Measurements from ENCODE around the gene LARP4B. TPM values are rescaled to one million over a fixed set of nuclear protein-coding genes. Genes with fewer than 3 reads are reported as not detected.

The LARP4B gene
- total and polyA plus RNA-seq, 2 of the 13 experiments (the other 11 are each of a cell fraction or from before 2014, with no cell fraction given), result 19.5 to 30.2 TPM

DNA sequence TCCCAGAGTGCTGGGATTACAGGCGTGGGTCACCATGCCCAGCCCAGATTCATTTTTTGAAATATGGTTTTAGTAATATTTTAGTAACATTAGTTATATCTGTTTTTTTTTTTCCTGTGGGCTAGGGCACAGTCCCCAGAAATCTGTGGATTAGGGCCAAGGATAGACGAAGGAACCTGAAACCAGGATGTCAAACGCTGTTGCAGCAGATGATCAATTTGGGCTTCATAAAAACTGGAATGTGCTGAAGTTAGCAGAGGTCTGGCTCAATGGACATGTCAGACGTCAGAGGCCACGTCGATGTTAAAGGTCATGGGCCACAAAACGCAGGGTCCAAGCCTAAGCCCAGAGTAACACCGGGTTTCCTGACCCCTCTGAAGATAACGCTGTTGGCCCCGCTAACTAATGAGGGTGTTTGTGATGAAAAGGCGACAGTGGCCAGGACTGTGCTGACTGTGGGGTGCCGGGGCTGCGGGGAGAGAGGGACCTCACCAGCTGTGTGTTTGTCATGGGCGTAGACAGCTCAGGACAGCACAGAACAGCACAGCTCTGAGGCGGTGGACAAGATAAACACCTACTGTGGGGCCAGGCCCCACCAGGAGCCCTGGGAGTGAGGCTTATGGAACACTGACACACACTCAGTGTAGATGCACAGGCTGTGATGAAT is 32.9 kb upstream of the LARP4B start (continued):
- TF ChIP-seq HNF4A (CRISPR knock-in tag; IDR thresholded peaks at IDR 0.05), result 0 out of 2 replicates have a peak, but pooled peaks have one; percentile 14
- no peak for TF ChIP-seq MEIS1 (CRISPR knock-in tag; IDR thresholded peaks at IDR 0.05; ENCODE audit: borderline replicate concordance)
- TF ChIP-seq ZNF629 (CRISPR knock-in tag; conservative IDR thresholded peaks at IDR 0.05), result no peak
- no peak for TF ChIP-seq HNF1B (CRISPR knock-in tag; IDR thresholded peaks at IDR 0.05)
- no peak for TF ChIP-seq ARID2 (CRISPR knock-in tag; IDR thresholded peaks at IDR 0.05; ENCODE audit: borderline replicate concordance)

DNA sequence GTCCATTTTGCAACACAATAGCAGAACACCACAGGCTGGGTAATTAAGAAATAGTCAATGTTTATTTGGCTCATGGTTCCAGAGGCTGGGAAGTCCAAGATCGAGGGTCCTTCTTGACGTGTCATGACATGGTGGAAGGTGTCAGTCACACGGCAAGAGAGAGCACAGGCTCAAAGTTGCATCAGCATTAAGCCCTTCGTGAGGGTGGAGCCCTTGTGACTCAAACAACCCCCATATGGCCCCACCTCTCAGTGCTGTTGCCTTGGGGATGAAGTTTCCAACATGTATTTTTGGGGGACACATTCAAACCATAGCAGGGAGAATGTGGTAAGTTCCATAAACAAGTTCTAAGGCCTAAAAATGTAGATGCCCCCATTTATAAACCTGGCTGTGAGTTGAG is 32.1 kb upstream of the LARP4B start:
- H3K27me3 ChIP-seq (ENCODE audit: control insufficient read depth in 1 of 2, insufficient read depth in 2 of 2, low read length in 2 of 2), result peaks cover 3 to 54% of the 10 kb centered on the region in 2 experiments
- H3K9me3 ChIP-seq (ENCODE audit: low read length), result no peaks in the 10 kb centered on the region
- H3K9ac ChIP-seq (ENCODE audit: insufficient read depth, low read depth, low read length), result no peak overlapping the region
- no peak overlapping the region for H2AFZ ChIP-seq (ENCODE audit: low read length)
- DNase-seq (ENCODE audit: low spot score) (no peak), ATAC-seq (no peak), FAIRE-seq (no peak)
- H3K36me3 ChIP-seq (replicated peaks in 1 of 2; ENCODE audit: control insufficient read depth in 1 of 2, insufficient read depth in 2 of 2, low read length in 2 of 2), result no peaks in the 10 kb centered on the region
- no TSS peak for BruUV-seq (replicated peaks)
- WGBS (ENCODE audit: low lambda C conversion rate), result 9% methylated on average over 4 of the region's 4 CpGs
- intact Hi-C loops (cut with micrococcal nuclease; ENCODE audit: unreplicated experiment) (no loop called here), in situ Hi-C loops (cut with HindIII; ENCODE audit: extremely low pct_ligation_motif_present, low pct_unique_long_range_greater_than_20kb) (no loop called here)
- POLR2A ChIA-PET, result no interaction called here
- H3K4me1 ChIP-seq (ENCODE audit: insufficient read depth, low read length), result peaks cover 38% of the 10 kb centered on the region
- no peaks in the 10 kb centered on the region for H3K79me2 ChIP-seq (ENCODE audit: insufficient read depth, low read length)
- H3K4me2 ChIP-seq (ENCODE audit: low read depth, low read length), result no peak overlapping the region
- no peaks in the 10 kb centered on the region for H4K20me1 ChIP-seq (ENCODE audit: insufficient read depth, low read length)
- H3K27ac ChIP-seq (ENCODE audit: extremely low read length, insufficient read depth, low read length), result no peak overlapping the region
- no peak overlapping the region for H3K4me3 ChIP-seq (replicated peaks in 1 of 3; ENCODE audit: insufficient read depth in 1 of 3, low read depth in 2 of 3, low read length in 3 of 3)
- CTCF ChIA-PET (ENCODE audit: low intra/inter-chr PET ratio, low total read pairs), result no interaction called here
- TF ChIP-seq ZNF232 (CRISPR knock-in tag; IDR thresholded peaks at IDR 0.05; ENCODE audit: borderline replicate concordance) (no peak), MYPOP (CRISPR knock-in tag; IDR thresholded peaks at IDR 0.05) (no peak), ZSCAN12 (CRISPR knock-in tag; IDR thresholded peaks at IDR 0.05) (no peak), ZC3H4 (CRISPR knock-in tag; IDR thresholded peaks at IDR 0.05; ENCODE audit: borderline replicate concordance) (no peak), THYN1 (CRISPR knock-in tag; IDR thresholded peaks at IDR 0.05; ENCODE audit: borderline replicate concordance, low read depth) (no peak), ZNF564 (CRISPR knock-in tag; IDR thresholded peaks at IDR 0.05) (peak; percentile 96), GMEB1 (CRISPR knock-in tag; IDR thresholded peaks at IDR 0.05; ENCODE audit: borderline replicate concordance) (no peak), CEBPG (CRISPR knock-in tag; IDR thresholded peaks at IDR 0.05) (peak; percentile 41; the same call in 1 of the 2 replicates)
- TF ChIP-seq, protein P1, sequence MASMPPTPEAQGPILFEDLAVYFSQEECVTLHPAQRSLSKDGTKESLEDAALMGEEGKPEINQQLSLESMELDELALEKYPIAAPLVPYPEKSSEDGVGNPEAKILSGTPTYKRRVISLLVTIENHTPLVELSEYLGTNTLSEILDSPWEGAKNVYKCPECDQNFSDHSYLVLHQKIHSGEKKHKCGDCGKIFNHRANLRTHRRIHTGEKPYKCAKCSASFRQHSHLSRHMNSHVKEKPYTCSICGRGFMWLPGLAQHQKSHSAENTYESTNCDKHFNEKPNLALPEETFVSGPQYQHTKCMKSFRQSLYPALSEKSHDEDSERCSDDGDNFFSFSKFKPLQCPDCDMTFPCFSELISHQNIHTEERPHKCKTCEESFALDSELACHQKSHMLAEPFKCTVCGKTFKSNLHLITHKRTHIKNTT (CRISPR knock-in tag; IDR thresholded peaks at IDR 0.05), result no peak
